Suprapubic skin (tissue), 3 donors: ENCODE measurements around the gene MNT.

Experiments used
- EP300 ChIP-seq: sonication (generic); formaldehyde crosslinking; IDR thresholded peaks from one replicate; pipeline ENCODE4 v1.6.1; 2017; ENCODE audit warnings: antibody characterized with exemption
- POLR2A ChIP-seq, 2 donors: fragments of 450-650 bp; IDR thresholded peaks; one replicate each; pipeline ENCODE4 v1.6.1; 2017; ENCODE audit warnings: antibody characterized with exemption in 2 of 2, mild to moderate bottlenecking in 2 of 2, moderate library complexity in 2 of 2
- TF ChIP-seq, protein P1 (sequence below), 2 donors: fragments of 200-600 bp in 1 of 2; fragments of 450-650 bp in 1 of 2; sonication (generic) in 1 of 2; IDR thresholded peaks; one replicate each; pipeline ENCODE4 v1.5.1; 2016 to 2019; ENCODE audit warnings: antibody characterized with exemption in 2 of 2, mild to moderate bottlenecking in 1 of 2, moderate library complexity in 1 of 2

DNA sequence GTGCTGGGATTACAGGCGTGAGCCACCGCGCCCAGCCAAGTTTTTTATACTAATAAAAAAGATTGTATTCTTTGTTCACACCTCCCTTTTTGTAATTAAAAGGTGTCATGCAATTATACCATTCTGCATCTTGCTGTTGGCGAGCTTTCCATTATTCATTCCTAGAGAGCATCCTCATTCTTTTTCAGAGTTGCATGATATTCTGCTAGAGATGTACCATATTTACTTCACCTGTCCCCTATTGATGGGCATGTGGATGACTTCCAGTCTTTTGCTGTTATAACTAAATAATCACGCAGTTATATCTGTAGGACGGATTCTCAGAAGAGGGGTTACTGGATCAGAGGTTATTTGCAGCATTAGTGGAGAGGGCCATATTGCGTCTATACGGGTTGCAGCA, 46.5 kb downstream of the MNT start:
- TF ChIP-seq, protein P1, sequence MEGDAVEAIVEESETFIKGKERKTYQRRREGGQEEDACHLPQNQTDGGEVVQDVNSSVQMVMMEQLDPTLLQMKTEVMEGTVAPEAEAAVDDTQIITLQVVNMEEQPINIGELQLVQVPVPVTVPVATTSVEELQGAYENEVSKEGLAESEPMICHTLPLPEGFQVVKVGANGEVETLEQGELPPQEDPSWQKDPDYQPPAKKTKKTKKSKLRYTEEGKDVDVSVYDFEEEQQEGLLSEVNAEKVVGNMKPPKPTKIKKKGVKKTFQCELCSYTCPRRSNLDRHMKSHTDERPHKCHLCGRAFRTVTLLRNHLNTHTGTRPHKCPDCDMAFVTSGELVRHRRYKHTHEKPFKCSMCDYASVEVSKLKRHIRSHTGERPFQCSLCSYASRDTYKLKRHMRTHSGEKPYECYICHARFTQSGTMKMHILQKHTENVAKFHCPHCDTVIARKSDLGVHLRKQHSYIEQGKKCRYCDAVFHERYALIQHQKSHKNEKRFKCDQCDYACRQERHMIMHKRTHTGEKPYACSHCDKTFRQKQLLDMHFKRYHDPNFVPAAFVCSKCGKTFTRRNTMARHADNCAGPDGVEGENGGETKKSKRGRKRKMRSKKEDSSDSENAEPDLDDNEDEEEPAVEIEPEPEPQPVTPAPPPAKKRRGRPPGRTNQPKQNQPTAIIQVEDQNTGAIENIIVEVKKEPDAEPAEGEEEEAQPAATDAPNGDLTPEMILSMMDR (IDR thresholded peaks at IDR 0.05), result no peak
- TF ChIP-seq EP300 (no peak), POLR2A (IDR thresholded peaks at IDR 0.05) (no peak)
